ENCODE measurements around the gene NT5C2.

DNA sequence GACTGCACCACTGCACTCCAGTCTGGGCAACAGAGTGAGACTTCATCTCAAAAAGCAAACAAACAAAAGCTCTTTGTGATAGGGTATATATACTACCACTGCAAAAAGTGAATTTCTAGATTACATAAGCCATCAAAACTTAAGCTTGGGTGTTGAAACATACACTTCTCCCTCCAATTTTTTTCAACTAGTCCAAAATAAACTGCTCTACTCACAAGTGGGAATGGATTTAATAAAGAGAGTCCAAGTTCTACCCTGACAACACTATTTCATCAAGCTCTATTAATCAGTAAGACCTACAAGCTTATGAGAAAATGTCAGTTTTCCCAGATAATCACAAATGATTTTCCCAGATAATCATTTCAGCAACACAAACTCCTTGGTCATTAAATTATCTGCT is 82.7 kb downstream of the NT5C2 start:
- TF ChIP-seq CTCF (IDR thresholded peaks at IDR 0.05), result no peak
- TF ChIP-seq POLR2A (IDR thresholded peaks at IDR 0.05), result no peak
